Spleen (tissue), 11 donors: ENCODE data around the gene ARMCX2. TPM values are rescaled to one million over a fixed set of nuclear protein-coding genes. Genes with fewer than 3 reads are reported as not detected.
"Not testable (repeated sequence)": the region's sequence is repeated elsewhere in the genome, so short reads cannot be mapped to it uniquely, and the experiment has no call there.

Experiments
- DNase-seq: peaks from one replicate; pipeline ENCODE4 v3.0.0-alpha.2; 2020
- H3K27ac ChIP-seq, 8 donors: fragments of 200-600 bp; sonication (generic) in 7 of 8; 1 replicate in 4 of 8; 2 replicates in 4 of 8; pipeline versions ENCODE4 v1.5.0 to v1.8.0; 2016 to 2021; ENCODE audit warnings: inconsistent platforms in 4 of 8, mild to moderate bottlenecking in 4 of 8, moderate library complexity in 1 of 8
- H3K27me3 ChIP-seq, 7 donors: fragments of 200-600 bp; sonication (generic) in 6 of 7; replicated peaks in 1 of 7; 1 replicate in 4 of 7; 2 replicates in 3 of 7; pipeline versions ENCODE4 v1.5.0 to v1.8.0; 2016 to 2021; ENCODE audit warnings: inconsistent platforms in 3 of 7, mild to moderate bottlenecking in 1 of 7
- H3K36me3 ChIP-seq, 6 donors: fragments of 200-600 bp; sonication (generic) in 5 of 6; 1 replicate in 4 of 6; 2 replicates in 2 of 6; pipeline versions ENCODE4 v1.5.0 to v1.8.0; 2016 to 2021; ENCODE audit warnings: inconsistent platforms in 2 of 6
- H3K4me1 ChIP-seq, 6 donors: fragments of 200-600 bp; sonication (generic) in 5 of 6; 1 replicate in 3 of 6; 2 replicates in 3 of 6; pipeline versions ENCODE4 v1.5.0 to v1.8.0; 2016 to 2021; ENCODE audit warnings: inconsistent platforms in 3 of 6
- H3K4me3 ChIP-seq, 8 donors: fragments of 200-600 bp; sonication (generic) in 7 of 8; 1 replicate in 4 of 8; 2 replicates in 4 of 8; pipeline versions ENCODE4 v1.5.0 to v1.8.0; 2016 to 2021; ENCODE audit warnings: inconsistent platforms in 4 of 8, mild to moderate bottlenecking in 4 of 8, moderate library complexity in 2 of 8
- H3K9me3 ChIP-seq, 8 donors: fragments of 200-600 bp; sonication (generic) in 7 of 8; 1 replicate in 4 of 8; 2 replicates in 4 of 8; pipeline versions ENCODE4 v1.5.0 to v1.8.0; 2016 to 2021; ENCODE audit warnings: inconsistent platforms in 4 of 8
- POLR2A ChIP-seq, 3 donors: fragments of 450-650 bp; IDR thresholded peaks; one replicate each; pipeline ENCODE4 v1.5.1; 2017; ENCODE audit warnings: antibody characterized with exemption in 3 of 3, mild to moderate bottlenecking in 1 of 3
- POLR2AphosphoS5 ChIP-seq, 3 donors: sonication (generic); formaldehyde crosslinking; IDR thresholded peaks; one replicate each; pipeline ENCODE4 v1.5.1; 2017; ENCODE audit warnings: antibody characterized with exemption in 3 of 3
- WGBS, 5 donors: extraction: QIAGEN DNeasy Blood & Tissue Kit in 3 of 5; methylation state at CpG; one replicate each; pipeline versions ENCODE4 v1.1.5 to v1.1.7; 2013 to 2018; 5-methylcytosine and 5-hydroxymethylcytosine counted together
- intact Hi-C: fragments of 100-400 bp; cut with DNase I; formaldehyde crosslinking; loops from one replicate; pipeline ENCODE4 v1.15.0; 2023; ENCODE audit warnings: low total_unique reads
- polyA plus RNA-seq, 3 donors: library from polyadenylated mRNA; stranded (reverse); fragments of 200-250 nt; gene quantifications; one replicate each; pipeline ENCODE4 v1.2.1, GENCODE V29; 2013
- total RNA-seq, 7 donors: library from RNA; depleted of rRNA in 3 of 7; stranded (reverse); fragments of >200 nt in 3 of 7; fragmentation: NEBNext Ultra II Directional in 4 of 7; extraction: Animal tissue kit (Norgen Biotek cat#: 25700) in 4 of 7; gene quantifications; one replicate each; pipeline versions ENCODE4 v1.1.0 to v1.2.1, GENCODE V29; 2016 to 2021
- TF ChIP-seq, protein P1 (sequence below), 11 experiments: fragments of 200-600 bp in 7 of 11; fragments of 450-650 bp in 4 of 11; sonication (generic) in 4 of 11; IDR thresholded peaks in 8 of 11; conservative IDR thresholded peaks in 3 of 11; 1 replicate in 7 of 11; 2 replicates in 4 of 11; pipeline versions ENCODE4 v1.4.0 to v1.8.0; 2016 to 2021; ENCODE audit warnings: antibody characterized with exemption in 11 of 11, inconsistent platforms in 4 of 11, mild to moderate bottlenecking in 1 of 11
- donor health status: healthy with polysubstance abuse.
- donor health status: DM: no; HTN: no; CAD: no; lungs with moderate emphysema.
- donor health status: DM: no; HTN: no; CAD: no.
- donor health status: Bipolar disorder and iron deficiency.
- donor health status: healthy.
- donor health status: DM: no; HTN: no; CAD: no.
- donor health status: DM: yes; HTN: yes; CAD: no.

Gene ARMCX2
- total and polyA plus RNA-seq, 10 donors: 10.7 to 52.3 (median 34.3) TPM

DNA sequence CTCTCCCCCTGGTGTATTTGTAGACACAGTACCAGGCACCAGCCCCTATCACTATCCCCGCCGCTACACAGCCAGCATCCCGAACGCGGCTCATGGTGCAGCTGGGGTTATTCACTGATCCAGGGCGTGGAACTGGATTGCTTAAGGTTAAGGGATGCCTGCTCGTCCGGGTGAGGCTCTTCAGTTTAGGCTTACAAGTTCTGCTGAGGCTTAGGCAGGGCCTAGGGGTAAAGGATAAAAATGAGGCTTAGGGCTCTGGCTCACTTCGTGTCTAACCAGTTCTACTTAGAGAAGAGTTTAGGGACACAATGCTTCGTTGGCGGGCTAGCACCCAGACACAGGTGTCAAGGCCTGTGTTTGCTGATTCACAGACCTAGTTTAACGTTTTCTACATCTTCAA lies 2.2 kb downstream of the ARMCX2 start:
- intact Hi-C loops: no loop called here
- H3K36me3 ChIP-seq: peaks cover 0 to 10% (median 0%) of the 10 kb centered on the region in 6 donors
- peaks cover 0 to 17% (median 0%) of the 10 kb centered on the region in 7 donors for H3K27me3 ChIP-seq
- no peak for DNase-seq
- WGBS, 5 donors: 77 to 100% (median 93%) methylated on average over 2 to 12 of the region's 12 CpGs
- no peak overlapping the region for H3K4me3 ChIP-seq
- peaks cover 0 to 21% (median 8%) of the 10 kb centered on the region in 6 donors for H3K4me1 ChIP-seq
- H3K9me3 ChIP-seq: no peaks in the 10 kb centered on the region
- TF ChIP-seq POLR2AphosphoS5 (IDR thresholded peaks at IDR 0.05) (no peak), POLR2A (IDR thresholded peaks at IDR 0.05) (no peak)
- TF ChIP-seq, protein P1, sequence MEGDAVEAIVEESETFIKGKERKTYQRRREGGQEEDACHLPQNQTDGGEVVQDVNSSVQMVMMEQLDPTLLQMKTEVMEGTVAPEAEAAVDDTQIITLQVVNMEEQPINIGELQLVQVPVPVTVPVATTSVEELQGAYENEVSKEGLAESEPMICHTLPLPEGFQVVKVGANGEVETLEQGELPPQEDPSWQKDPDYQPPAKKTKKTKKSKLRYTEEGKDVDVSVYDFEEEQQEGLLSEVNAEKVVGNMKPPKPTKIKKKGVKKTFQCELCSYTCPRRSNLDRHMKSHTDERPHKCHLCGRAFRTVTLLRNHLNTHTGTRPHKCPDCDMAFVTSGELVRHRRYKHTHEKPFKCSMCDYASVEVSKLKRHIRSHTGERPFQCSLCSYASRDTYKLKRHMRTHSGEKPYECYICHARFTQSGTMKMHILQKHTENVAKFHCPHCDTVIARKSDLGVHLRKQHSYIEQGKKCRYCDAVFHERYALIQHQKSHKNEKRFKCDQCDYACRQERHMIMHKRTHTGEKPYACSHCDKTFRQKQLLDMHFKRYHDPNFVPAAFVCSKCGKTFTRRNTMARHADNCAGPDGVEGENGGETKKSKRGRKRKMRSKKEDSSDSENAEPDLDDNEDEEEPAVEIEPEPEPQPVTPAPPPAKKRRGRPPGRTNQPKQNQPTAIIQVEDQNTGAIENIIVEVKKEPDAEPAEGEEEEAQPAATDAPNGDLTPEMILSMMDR (IDR thresholded peaks at IDR 0.05 in 8 of 11, conservative IDR thresholded peaks at IDR 0.05 in 3 of 11): no peak
- H3K27ac ChIP-seq: no peak overlapping the region

DNA sequence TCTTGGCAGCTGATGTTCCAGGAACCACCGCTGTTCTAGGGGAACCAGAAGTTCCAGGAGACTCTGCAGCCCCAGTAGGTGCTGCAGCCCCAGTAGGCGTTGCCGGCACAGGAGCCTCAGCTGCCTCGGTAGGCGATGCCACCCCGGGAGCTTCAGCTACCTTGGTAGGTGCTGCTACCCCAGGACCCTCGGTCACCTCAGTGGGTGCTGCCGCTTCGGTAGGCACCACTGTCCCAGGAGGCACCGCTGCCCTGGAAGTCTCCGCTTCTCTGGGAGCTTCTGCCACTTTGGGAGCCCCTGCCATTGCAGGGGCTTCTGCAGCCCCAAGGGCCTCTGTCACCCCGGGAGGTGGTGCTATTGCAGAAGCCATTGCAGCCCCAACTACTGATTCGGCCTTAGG lies 2.8 kb downstream of the ARMCX2 start:
- WGBS, 5 donors: 85 to 90% (median 90%) methylated on average over 10 to 13 of the region's 13 CpGs; no CpG with 5 or more reads in 2 of the 5 donors
- no peaks in the 10 kb centered on the region for H3K9me3 ChIP-seq
- no peak overlapping the region for H3K4me3 ChIP-seq
- DNase-seq: peak; percentile 73
- intact Hi-C loops: no loop called here
- H3K36me3 ChIP-seq: peaks cover 0 to 10% (median 0%) of the 10 kb centered on the region in 6 donors
- peaks cover 0 to 17% (median 0%) of the 10 kb centered on the region in 7 donors for H3K27me3 ChIP-seq
- TF ChIP-seq POLR2AphosphoS5 (IDR thresholded peaks at IDR 0.05): no peak
- no peak for TF ChIP-seq POLR2A (IDR thresholded peaks at IDR 0.05)
- TF ChIP-seq, protein P1 (IDR thresholded peaks at IDR 0.05 in 8 of 11, conservative IDR thresholded peaks at IDR 0.05 in 3 of 11): no peak
- H3K27ac ChIP-seq: no peak overlapping the region
- peaks cover 0 to 21% (median 8%) of the 10 kb centered on the region in 6 donors for H3K4me1 ChIP-seq

DNA sequence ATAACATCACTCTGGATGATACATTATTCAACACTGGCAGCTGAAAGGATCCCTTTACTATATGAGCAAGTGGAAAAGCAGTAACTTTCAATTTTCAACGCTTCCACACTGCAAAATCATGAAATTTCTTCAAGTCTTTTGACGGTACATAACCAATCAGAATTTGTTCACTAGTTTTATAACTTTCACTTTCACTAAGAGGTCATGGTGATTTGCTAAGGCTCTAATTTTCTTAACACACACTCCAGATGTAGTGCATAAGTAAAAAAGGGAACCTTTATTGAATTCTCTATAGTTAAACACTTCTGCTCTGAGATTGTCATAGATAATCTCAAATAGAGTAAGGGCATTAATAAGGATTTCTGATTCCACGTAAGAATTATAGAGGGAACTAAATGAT lies 4.1 kb downstream of the ARMCX2 start:
- Histone ChIP-seq H3K36me3 (peaks cover 0 to 10% (median 0%) of the 10 kb centered on the region in 6 donors), H3K4me1 (peaks cover 0 to 21% (median 8%) of the 10 kb centered on the region in 6 donors), H3K27ac (peak overlapping the region in 3 of 8 donors; percentile 13 to 37 (median 27)), H3K4me3 (no peak overlapping the region), H3K27me3 (peaks cover 0 to 17% (median 0%) of the 10 kb centered on the region in 7 donors), H3K9me3 (no peaks in the 10 kb centered on the region)
- 17 to 48% (median 25%) methylated on average over 3 of the region's 3 CpGs for WGBS, 5 donors
- no peak for TF ChIP-seq POLR2AphosphoS5 (IDR thresholded peaks at IDR 0.05)
- no peak for DNase-seq
- intact Hi-C loops: no loop called here

DNA sequence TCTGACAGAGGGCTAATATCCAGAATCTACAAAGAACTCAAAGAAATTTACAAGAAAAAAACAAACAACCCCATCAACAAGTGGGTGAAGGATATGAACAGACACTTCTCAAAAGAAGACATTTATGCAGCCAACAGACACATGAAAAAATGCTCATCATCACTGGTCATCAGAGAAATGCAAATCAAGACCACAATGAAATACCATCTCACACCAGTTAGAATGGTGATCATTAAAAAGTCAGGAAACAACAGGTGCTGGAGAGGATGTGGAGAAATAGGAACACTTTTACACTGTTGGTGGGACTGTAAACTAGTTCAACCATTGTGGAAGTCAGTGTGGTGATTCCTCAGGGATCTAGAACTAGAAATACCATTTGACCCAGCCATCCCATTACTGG lies 11.9 kb downstream of the ARMCX2 start:
- H3K36me3 ChIP-seq, H3K4me1 ChIP-seq, DNase-seq, H3K27ac ChIP-seq, H3K4me3 ChIP-seq, intact Hi-C loops, H3K9me3 ChIP-seq, H3K27me3 ChIP-seq: not testable (repeated sequence)

DNA sequence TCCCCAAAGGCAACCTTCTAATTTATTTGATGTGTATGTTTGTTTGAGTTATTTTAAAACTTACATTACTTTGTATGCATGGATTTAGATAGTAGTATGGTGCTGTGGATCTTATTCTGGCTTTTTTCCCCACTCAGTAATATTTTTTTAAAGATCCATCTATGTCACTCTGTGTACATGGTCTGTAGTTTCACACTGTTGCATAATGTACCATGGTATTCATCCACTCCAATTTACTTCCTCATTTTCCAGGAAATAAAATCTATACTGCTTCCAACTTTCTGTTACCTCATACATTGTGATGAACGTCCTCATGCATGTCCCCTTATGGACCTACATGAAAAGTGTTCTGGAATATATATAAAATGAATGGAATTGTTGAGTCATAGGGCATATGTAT lies 17.6 kb downstream of the ARMCX2 start:
- Histone ChIP-seq H3K36me3 (no peaks in the 10 kb centered on the region), H3K27ac (no peak overlapping the region), H3K4me3 (no peak overlapping the region), H3K27me3 (no peaks in the 10 kb centered on the region), H3K4me1 (no peaks in the 10 kb centered on the region), H3K9me3 (no peaks in the 10 kb centered on the region)
- intact Hi-C loops: no loop called here
- TF ChIP-seq POLR2AphosphoS5 (IDR thresholded peaks at IDR 0.05): no peak
- TF ChIP-seq, protein P1 (IDR thresholded peaks at IDR 0.05 in 8 of 11, conservative IDR thresholded peaks at IDR 0.05 in 3 of 11): no peak
- TF ChIP-seq POLR2A (IDR thresholded peaks at IDR 0.05): no peak
- no peak for DNase-seq
- 17 to 33% (median 23%) methylated on average over 1 of the region's 1 CpG for WGBS, 5 donors
